GM19351 (cell line): ENCODE results near the gene QSOX2.
"Not testable (repeated sequence)": the region's sequence is repeated elsewhere in the genome, so short reads cannot be mapped to it uniquely, and the experiment has no call there.

Source experiments
- ATAC-seq: cut with Tn5 transposase; IDR thresholded peaks from one replicate; pipeline ENCODE4 v1.9.1; 2021; ENCODE audit warnings: mild to moderate bottlenecking, moderate library complexity; ENCODE audit not compliant: unreplicated experiment

QSOX2 gene

GRCh38 chr9:136237486-136238341 lies 7.9 kb downstream of the QSOX2 start:
- ATAC-seq, result no peak

- ATAC-seq, result not testable (repeated sequence)
Observed at GRCh38 chr9:136236471-136237410, 8.9 kb downstream of the QSOX2 start.

GRCh38 chr9:136235709-136236455 lies 9.7 kb downstream of the QSOX2 start:
- no peak for ATAC-seq

- ATAC-seq, result no peak
Observed at GRCh38 chr9:136235171-136235570, 10.4 kb downstream of the QSOX2 start.

- no peak for ATAC-seq
Observed at GRCh38 chr9:136234597-136234996, 11.0 kb downstream of the QSOX2 start.

- no peak for ATAC-seq
Observed at GRCh38 chr9:136233868-136234267, 11.7 kb downstream of the QSOX2 start.

- ATAC-seq, result no peak
Observed at GRCh38 chr9:136233411-136233810, 12.2 kb downstream of the QSOX2 start.

GRCh38 chr9:136232969-136233368 lies 12.6 kb downstream of the QSOX2 start:
- no peak for ATAC-seq

- ATAC-seq, result no peak
Observed at GRCh38 chr9:136231478-136232297, 13.9 kb downstream of the QSOX2 start.

GRCh38 chr9:136230773-136231172 lies 14.8 kb downstream of the QSOX2 start:
- ATAC-seq, result no peak

- ATAC-seq, result no peak
Observed at GRCh38 chr9:136230365-136230764, 15.2 kb downstream of the QSOX2 start.

- ATAC-seq, result no peak
Observed at GRCh38 chr9:136229096-136230065, 16.2 kb downstream of the QSOX2 start.

- ATAC-seq, result no peak
Observed at GRCh38 chr9:136228107-136228875, 17.3 kb downstream of the QSOX2 start.

GRCh38 chr9:136226680-136227407 lies 18.8 kb downstream of the QSOX2 start:
- no peak for ATAC-seq

GRCh38 chr9:136225748-136226679 lies 19.6 kb downstream of the QSOX2 start:
- peak; percentile 84 for ATAC-seq

GRCh38 chr9:136225366-136225747 lies 20.3 kb downstream of the QSOX2 start:
- ATAC-seq, result peak; percentile 53
